ENCODE measurements around the gene ACMSD.

DNA sequence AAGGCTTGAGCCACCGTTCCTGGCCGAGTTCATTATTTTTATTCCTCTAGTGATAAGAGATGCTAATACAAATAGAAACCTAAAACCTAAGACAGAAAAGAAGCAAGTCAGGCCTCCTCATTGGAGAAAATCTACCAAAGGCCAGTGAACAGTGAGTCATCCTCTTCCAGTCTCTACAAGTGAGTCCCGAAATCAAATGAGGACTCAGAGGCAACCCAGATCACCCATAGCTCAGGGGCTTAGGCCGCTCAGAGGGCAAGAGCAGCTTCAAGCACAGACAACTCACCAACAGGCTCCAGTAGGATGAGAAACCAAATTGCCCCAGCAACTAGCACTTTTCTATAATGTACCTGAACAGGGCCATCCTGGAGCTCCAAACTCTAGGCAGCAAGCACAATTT, 42.7 kb upstream of the ACMSD start:
- TF ChIP-seq, protein P1, sequence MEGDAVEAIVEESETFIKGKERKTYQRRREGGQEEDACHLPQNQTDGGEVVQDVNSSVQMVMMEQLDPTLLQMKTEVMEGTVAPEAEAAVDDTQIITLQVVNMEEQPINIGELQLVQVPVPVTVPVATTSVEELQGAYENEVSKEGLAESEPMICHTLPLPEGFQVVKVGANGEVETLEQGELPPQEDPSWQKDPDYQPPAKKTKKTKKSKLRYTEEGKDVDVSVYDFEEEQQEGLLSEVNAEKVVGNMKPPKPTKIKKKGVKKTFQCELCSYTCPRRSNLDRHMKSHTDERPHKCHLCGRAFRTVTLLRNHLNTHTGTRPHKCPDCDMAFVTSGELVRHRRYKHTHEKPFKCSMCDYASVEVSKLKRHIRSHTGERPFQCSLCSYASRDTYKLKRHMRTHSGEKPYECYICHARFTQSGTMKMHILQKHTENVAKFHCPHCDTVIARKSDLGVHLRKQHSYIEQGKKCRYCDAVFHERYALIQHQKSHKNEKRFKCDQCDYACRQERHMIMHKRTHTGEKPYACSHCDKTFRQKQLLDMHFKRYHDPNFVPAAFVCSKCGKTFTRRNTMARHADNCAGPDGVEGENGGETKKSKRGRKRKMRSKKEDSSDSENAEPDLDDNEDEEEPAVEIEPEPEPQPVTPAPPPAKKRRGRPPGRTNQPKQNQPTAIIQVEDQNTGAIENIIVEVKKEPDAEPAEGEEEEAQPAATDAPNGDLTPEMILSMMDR (conservative IDR thresholded peaks at IDR 0.05; ENCODE audit: low read depth in 2 of 2) = no peak
- TF ChIP-seq EZH2 (IDR thresholded peaks at IDR 0.05; ENCODE audit: low read depth, unreplicated experiment) (no peak), POLR2AphosphoS5 (IDR thresholded peaks at IDR 0.05; ENCODE audit: low read depth) (no peak), ZNF114 (CRISPR knock-in tag; IDR thresholded peaks at IDR 0.05) (no peak), NANOG (IDR thresholded peaks at IDR 0.05; ENCODE audit: borderline replicate concordance) (no peak), EZH2phosphoT487 (IDR thresholded peaks at IDR 0.05; ENCODE audit: unreplicated experiment) (no peak), CREB1 (CRISPR knock-in tag; IDR thresholded peaks at IDR 0.05; ENCODE audit: low read depth) (no peak), STAT1 (IDR thresholded peaks at IDR 0.05; ENCODE audit: unreplicated experiment) (no peak), JUNB (IDR thresholded peaks at IDR 0.05; ENCODE audit: unreplicated experiment) (no peak), ZNF331 (CRISPR knock-in tag; IDR thresholded peaks at IDR 0.05; ENCODE audit: low read depth) (no peak)
- TF ChIP-seq, protein P2, sequence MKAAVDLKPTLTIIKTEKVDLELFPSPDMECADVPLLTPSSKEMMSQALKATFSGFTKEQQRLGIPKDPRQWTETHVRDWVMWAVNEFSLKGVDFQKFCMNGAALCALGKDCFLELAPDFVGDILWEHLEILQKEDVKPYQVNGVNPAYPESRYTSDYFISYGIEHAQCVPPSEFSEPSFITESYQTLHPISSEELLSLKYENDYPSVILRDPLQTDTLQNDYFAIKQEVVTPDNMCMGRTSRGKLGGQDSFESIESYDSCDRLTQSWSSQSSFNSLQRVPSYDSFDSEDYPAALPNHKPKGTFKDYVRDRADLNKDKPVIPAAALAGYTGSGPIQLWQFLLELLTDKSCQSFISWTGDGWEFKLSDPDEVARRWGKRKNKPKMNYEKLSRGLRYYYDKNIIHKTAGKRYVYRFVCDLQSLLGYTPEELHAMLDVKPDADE (IDR thresholded peaks at IDR 0.05) = no peak
- TF ChIP-seq, protein P3, sequence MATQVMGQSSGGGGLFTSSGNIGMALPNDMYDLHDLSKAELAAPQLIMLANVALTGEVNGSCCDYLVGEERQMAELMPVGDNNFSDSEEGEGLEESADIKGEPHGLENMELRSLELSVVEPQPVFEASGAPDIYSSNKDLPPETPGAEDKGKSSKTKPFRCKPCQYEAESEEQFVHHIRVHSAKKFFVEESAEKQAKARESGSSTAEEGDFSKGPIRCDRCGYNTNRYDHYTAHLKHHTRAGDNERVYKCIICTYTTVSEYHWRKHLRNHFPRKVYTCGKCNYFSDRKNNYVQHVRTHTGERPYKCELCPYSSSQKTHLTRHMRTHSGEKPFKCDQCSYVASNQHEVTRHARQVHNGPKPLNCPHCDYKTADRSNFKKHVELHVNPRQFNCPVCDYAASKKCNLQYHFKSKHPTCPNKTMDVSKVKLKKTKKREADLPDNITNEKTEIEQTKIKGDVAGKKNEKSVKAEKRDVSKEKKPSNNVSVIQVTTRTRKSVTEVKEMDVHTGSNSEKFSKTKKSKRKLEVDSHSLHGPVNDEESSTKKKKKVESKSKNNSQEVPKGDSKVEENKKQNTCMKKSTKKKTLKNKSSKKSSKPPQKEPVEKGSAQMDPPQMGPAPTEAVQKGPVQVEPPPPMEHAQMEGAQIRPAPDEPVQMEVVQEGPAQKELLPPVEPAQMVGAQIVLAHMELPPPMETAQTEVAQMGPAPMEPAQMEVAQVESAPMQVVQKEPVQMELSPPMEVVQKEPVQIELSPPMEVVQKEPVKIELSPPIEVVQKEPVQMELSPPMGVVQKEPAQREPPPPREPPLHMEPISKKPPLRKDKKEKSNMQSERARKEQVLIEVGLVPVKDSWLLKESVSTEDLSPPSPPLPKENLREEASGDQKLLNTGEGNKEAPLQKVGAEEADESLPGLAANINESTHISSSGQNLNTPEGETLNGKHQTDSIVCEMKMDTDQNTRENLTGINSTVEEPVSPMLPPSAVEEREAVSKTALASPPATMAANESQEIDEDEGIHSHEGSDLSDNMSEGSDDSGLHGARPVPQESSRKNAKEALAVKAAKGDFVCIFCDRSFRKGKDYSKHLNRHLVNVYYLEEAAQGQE (IDR thresholded peaks at IDR 0.05; ENCODE audit: unreplicated experiment) = no peak
- TF ChIP-seq, protein P4, sequence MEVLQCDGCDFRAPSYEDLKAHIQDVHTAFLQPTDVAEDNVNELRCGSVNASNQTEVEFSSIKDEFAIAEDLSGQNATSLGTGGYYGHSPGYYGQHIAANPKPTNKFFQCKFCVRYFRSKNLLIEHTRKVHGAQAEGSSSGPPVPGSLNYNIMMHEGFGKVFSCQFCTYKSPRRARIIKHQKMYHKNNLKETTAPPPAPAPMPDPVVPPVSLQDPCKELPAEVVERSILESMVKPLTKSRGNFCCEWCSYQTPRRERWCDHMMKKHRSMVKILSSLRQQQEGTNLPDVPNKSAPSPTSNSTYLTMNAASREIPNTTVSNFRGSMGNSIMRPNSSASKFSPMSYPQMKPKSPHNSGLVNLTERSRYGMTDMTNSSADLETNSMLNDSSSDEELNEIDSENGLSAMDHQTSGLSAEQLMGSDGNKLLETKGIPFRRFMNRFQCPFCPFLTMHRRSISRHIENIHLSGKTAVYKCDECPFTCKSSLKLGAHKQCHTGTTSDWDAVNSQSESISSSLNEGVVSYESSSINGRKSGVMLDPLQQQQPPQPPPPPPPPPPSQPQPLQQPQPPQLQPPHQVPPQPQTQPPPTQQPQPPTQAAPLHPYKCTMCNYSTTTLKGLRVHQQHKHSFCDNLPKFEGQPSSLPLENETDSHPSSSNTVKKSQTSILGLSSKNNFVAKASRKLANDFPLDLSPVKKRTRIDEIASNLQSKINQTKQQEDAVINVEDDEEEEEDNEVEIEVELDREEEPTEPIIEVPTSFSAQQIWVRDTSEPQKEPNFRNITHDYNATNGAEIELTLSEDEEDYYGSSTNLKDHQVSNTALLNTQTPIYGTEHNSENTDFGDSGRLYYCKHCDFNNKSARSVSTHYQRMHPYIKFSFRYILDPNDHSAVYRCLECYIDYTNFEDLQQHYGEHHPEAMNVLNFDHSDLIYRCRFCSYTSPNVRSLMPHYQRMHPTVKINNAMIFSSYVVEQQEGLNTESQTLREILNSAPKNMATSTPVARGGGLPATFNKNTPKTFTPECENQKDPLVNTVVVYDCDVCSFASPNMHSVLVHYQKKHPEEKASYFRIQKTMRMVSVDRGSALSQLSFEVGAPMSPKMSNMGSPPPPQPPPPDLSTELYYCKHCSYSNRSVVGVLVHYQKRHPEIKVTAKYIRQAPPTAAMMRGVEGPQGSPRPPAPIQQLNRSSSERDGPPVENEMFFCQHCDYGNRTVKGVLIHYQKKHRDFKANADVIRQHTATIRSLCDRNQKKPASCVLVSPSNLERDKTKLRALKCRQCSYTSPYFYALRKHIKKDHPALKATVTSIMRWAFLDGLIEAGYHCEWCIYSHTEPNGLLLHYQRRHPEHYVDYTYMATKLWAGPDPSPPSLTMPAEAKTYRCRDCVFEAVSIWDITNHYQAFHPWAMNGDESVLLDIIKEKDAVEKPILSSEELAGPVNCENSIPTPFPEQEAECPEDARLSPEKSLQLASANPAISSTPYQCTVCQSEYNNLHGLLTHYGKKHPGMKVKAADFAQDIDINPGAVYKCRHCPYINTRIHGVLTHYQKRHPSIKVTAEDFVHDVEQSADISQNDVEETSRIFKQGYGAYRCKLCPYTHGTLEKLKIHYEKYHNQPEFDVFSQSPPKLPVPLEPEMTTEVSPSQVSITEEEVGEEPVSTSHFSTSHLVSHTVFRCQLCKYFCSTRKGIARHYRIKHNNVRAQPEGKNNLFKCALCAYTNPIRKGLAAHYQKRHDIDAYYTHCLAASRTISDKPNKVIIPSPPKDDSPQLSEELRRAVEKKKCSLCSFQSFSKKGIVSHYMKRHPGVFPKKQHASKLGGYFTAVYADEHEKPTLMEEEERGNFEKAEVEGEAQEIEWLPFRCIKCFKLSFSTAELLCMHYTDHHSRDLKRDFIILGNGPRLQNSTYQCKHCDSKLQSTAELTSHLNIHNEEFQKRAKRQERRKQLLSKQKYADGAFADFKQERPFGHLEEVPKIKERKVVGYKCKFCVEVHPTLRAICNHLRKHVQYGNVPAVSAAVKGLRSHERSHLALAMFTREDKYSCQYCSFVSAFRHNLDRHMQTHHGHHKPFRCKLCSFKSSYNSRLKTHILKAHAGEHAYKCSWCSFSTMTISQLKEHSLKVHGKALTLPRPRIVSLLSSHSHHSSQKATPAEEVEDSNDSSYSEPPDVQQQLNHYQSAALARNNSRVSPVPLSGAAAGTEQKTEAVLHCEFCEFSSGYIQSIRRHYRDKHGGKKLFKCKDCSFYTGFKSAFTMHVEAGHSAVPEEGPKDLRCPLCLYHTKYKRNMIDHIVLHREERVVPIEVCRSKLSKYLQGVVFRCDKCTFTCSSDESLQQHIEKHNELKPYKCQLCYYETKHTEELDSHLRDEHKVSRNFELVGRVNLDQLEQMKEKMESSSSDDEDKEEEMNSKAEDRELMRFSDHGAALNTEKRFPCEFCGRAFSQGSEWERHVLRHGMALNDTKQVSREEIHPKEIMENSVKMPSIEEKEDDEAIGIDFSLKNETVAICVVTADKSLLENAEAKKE (CRISPR knock-in tag; IDR thresholded peaks at IDR 0.05) = no peak

Measured in GM23338 (cell line).